Endothelial cell of umbilical vein (primary cell): ENCODE measurements around the gene ITGA3. TPM values are rescaled to one million over a fixed set of nuclear protein-coding genes. Genes with fewer than 3 reads are reported as not detected.

Source experiments
- BruUV-seq: library from RNA; stranded (reverse); fragments of 400-500 nt; replicated peaks from 2 replicates; lab custom pipeline; 2021; lab: Mats Ljungman, UMichigan
- CTCF ChIA-PET: fragments of 300-600, 350-600 bp; sonication (Branson Sonifier 250); formaldehyde crosslinking; loops from one replicate; lab custom pipeline; 2021; ENCODE audit warnings: antibody characterized with exemption, inconsistent platforms; lab: Charles Lee
- POLR2A ChIA-PET: fragments of 300-600, 350-600 bp; sonication (Branson Sonifier 250); formaldehyde crosslinking; loops from one replicate; lab custom pipeline; 2021; ENCODE audit warnings: antibody characterized with exemption, inconsistent platforms; lab: Charles Lee
- DNase-seq: peaks from one replicate; pipeline ENCODE4 v3.0.0-alpha.2; 2011; ENCODE audit warnings: low read depth, low spot score
- FAIRE-seq: peaks from 2 replicates; lab custom pipeline; 2011; peaks lifted over from hg19 to GRCh38; lab: Jason Lieb, UNC
- H2AFZ ChIP-seq: 2 replicates; pipeline ENCODE4 v1.6.0; 2012; ENCODE audit warnings: low read depth, low read length, control low read depth, inconsistent platforms
- H3K27ac ChIP-seq: 2 replicates; pipeline ENCODE4 v1.5.1; 2011; ENCODE audit warnings: low read depth, mild to moderate bottlenecking, control low read depth, low read length, moderate library complexity; ENCODE audit not compliant: insufficient read depth
- H3K27me3 ChIP-seq, 2 experiments: 2 replicates each; pipeline versions ENCODE4 v1.6.0 to v1.6.1; 2011; ENCODE audit warnings: low read length in 2 of 2, mixed read lengths in 1 of 2; ENCODE audit not compliant: control insufficient read depth in 2 of 2, insufficient read depth in 2 of 2
- H3K36me3 ChIP-seq, 2 experiments: 2 replicates in 1 of 2; 3 replicates in 1 of 2; pipeline ENCODE4 v1.5.1; 2011; ENCODE audit warnings: low read length in 2 of 2, mild to moderate bottlenecking in 1 of 2, moderate library complexity in 1 of 2; ENCODE audit not compliant: control insufficient read depth in 2 of 2, insufficient read depth in 2 of 2; ENCODE audit errors: extremely low read depth in 1 of 2
- H3K4me1 ChIP-seq: 3 replicates; pipeline ENCODE4 v1.5.1; 2011; ENCODE audit warnings: mild to moderate bottlenecking, low read length; ENCODE audit not compliant: control insufficient read depth, insufficient read depth; ENCODE audit errors: extremely low read depth
- H3K4me2 ChIP-seq: 2 replicates; pipeline ENCODE4 v1.6.1; 2011; ENCODE audit warnings: low read length, control low read depth, mixed read lengths; ENCODE audit not compliant: insufficient read depth
- H3K4me3 ChIP-seq, 3 experiments: fragments of 200-600 bp in 1 of 3; sonication (generic), shearing (Covaris generic) in 1 of 3; replicated peaks in 1 of 3; 2 replicates each; pipeline ENCODE4 v1.5.1; 2011 to 2016; ENCODE audit warnings: control low read depth in 3 of 3, low read length in 3 of 3, mild to moderate bottlenecking in 2 of 3, inconsistent platforms in 1 of 3, low read depth in 1 of 3, moderate library complexity in 1 of 3; ENCODE audit not compliant: insufficient read depth in 1 of 3
- H3K79me2 ChIP-seq: 2 replicates; pipeline ENCODE4 v1.6.0; 2012; ENCODE audit warnings: low read length, inconsistent platforms; ENCODE audit not compliant: control insufficient read depth, insufficient read depth
- H3K9ac ChIP-seq: replicated peaks from 2 replicates; pipeline ENCODE3; 2011; ENCODE audit warnings: low read length, control low read depth; ENCODE audit not compliant: insufficient read depth; ENCODE audit errors: extremely low read depth
- H3K9me1 ChIP-seq: replicated peaks from 3 replicates; pipeline ENCODE4 v1.6.0; 2011; ENCODE audit warnings: mild to moderate bottlenecking, low read length; ENCODE audit not compliant: control insufficient read depth, insufficient read depth; ENCODE audit errors: extremely low read depth
- H3K9me3 ChIP-seq: replicated peaks from 2 replicates; pipeline ENCODE4 v1.5.1; 2012; ENCODE audit warnings: low read length, inconsistent platforms; ENCODE audit not compliant: control insufficient read depth, insufficient read depth
- H4K20me1 ChIP-seq: replicated peaks from 2 replicates; pipeline ENCODE3; 2011; ENCODE audit warnings: mild to moderate bottlenecking, low read length; ENCODE audit not compliant: control insufficient read depth, insufficient read depth; ENCODE audit errors: extremely low read depth
- EZH2 ChIP-seq: IDR thresholded peaks from 2 replicates; pipeline ENCODE4 v1.6.1; 2012; ENCODE audit warnings: borderline replicate concordance, low read depth, mild to moderate bottlenecking, moderate library complexity, low read length, inconsistent platforms; ENCODE audit not compliant: severe bottlenecking
- FOS ChIP-seq: IDR thresholded peaks from 2 replicates; pipeline ENCODE4 v1.6.1; 2011; ENCODE audit warnings: mild to moderate bottlenecking, low read length, moderate library complexity, borderline replicate concordance; ENCODE audit not compliant: insufficient read depth
- GATA2 ChIP-seq: IDR thresholded peaks from 2 replicates; pipeline ENCODE4 v1.7.0; 2011; ENCODE audit warnings: low read depth, mild to moderate bottlenecking, moderate library complexity, mixed read lengths, low read length; ENCODE audit not compliant: insufficient read length, insufficient read depth
- JUN ChIP-seq: IDR thresholded peaks from 2 replicates; pipeline ENCODE4 v1.6.1; 2011; ENCODE audit warnings: borderline replicate concordance, low read depth; ENCODE audit not compliant: insufficient read length, insufficient read depth
- MAX ChIP-seq: IDR thresholded peaks from 2 replicates; pipeline ENCODE4 v1.6.1; 2011; ENCODE audit not compliant: insufficient read depth, insufficient read length
- MYC ChIP-seq: IDR thresholded peaks from one replicate; pipeline ENCODE4 v1.6.1; 2011; ENCODE audit warnings: mild to moderate bottlenecking, low read depth, low read length
- POLR2A ChIP-seq: IDR thresholded peaks from 2 replicates; pipeline ENCODE4 v1.6.1; 2012; ENCODE audit warnings: low read depth, mild to moderate bottlenecking, control low read depth, low read length
- POLR2AphosphoS5 ChIP-seq: IDR thresholded peaks from 2 replicates; pipeline ENCODE4 v1.6.1; 2012; ENCODE audit warnings: low read depth, mild to moderate bottlenecking, control low read depth, low read length, moderate library complexity; ENCODE audit not compliant: insufficient read depth
- dilution Hi-C: fragments of 300-500 bp; cut with MboI; formaldehyde crosslinking; loops from one replicate; pipeline ENCODE4 v1.15.0; 2019; ENCODE audit warnings: low sequenced_read_pairs; ENCODE audit not compliant: extremely low pct_ligation_motif_present
- intact Hi-C: fragments of 100-400 bp; cut with micrococcal nuclease; formaldehyde crosslinking; loops from one replicate; pipeline ENCODE4 v1.10.0; 2022
- polyA plus RNA-seq, 4 experiments: library from polyadenylated mRNA; depleted of rRNA in 3 of 4; stranded (reverse) in 3 of 4; unstranded in 1 of 4; fragments of >200 nt; gene quantifications; 2 replicates each; pipeline versions ENCODE4 v1.2.1 to v1.2.3, GENCODE V29; 2011 to 2012; ENCODE audit warnings: missing spikeins in 1 of 4
- total RNA-seq: library from RNA; stranded (reverse); gene quantifications from 2 replicates; pipeline ENCODE4 v1.2.3, GENCODE V29; 2021
- TF ChIP-seq, protein P1 (sequence below), 2 donors: IDR thresholded peaks; 1 replicate in 1 of 2; 2 replicates in 1 of 2; pipeline ENCODE4 v1.5.1; 2011; ENCODE audit warnings: low read length in 2 of 2, mild to moderate bottlenecking in 2 of 2, moderate library complexity in 2 of 2, control low read depth in 1 of 2, inconsistent platforms in 1 of 2, low read depth in 1 of 2; ENCODE audit not compliant: insufficient read depth in 1 of 2; ENCODE audit errors: extremely low read depth in 1 of 2

The ITGA3 gene
- total and polyA plus RNA-seq, 2 donors (not counting 3 experiments of a cell fraction or from before 2014, with no cell fraction given): 92.7 to 112 TPM

DNA sequence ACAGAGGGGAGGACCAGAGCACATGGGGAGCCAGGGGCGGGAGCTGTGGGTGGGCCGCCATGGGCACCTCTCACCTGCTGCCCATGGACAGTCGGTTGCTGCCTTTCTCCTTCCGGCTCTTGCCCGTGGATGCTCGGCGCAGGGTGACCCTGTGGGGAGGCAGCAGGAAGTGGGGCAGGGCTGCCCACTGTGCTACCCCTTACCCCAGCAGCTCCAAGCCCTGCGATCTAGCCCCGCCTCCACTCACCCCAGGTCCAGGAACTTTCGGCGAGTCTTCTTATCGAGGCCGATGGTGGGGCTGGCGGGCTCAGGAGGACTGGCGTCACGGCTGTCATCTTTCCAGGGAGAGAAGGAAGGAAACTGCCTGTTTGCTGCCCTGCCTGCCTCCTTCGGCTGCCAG, 59.8 kb downstream of the ITGA3 start:
- TF ChIP-seq EZH2: no peak
- TF ChIP-seq, protein P1, sequence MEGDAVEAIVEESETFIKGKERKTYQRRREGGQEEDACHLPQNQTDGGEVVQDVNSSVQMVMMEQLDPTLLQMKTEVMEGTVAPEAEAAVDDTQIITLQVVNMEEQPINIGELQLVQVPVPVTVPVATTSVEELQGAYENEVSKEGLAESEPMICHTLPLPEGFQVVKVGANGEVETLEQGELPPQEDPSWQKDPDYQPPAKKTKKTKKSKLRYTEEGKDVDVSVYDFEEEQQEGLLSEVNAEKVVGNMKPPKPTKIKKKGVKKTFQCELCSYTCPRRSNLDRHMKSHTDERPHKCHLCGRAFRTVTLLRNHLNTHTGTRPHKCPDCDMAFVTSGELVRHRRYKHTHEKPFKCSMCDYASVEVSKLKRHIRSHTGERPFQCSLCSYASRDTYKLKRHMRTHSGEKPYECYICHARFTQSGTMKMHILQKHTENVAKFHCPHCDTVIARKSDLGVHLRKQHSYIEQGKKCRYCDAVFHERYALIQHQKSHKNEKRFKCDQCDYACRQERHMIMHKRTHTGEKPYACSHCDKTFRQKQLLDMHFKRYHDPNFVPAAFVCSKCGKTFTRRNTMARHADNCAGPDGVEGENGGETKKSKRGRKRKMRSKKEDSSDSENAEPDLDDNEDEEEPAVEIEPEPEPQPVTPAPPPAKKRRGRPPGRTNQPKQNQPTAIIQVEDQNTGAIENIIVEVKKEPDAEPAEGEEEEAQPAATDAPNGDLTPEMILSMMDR (IDR thresholded peaks at IDR 0.05; ENCODE audit: extremely low read depth in 1 of 2, insufficient read depth in 1 of 2, low read depth in 1 of 2, low read length in 2 of 2): no peak
- TF ChIP-seq MAX: no peak
- no peak for TF ChIP-seq POLR2AphosphoS5
- no peak for TF ChIP-seq GATA2
- TF ChIP-seq FOS: no peak
- no peak for TF ChIP-seq MYC
- no peak for TF ChIP-seq JUN
- TF ChIP-seq POLR2A: no peak
- CTCF ChIA-PET: interaction anchor here (1.1 to 4.6 kb wide), 13 partner anchors 8 to 84 kb away, joined by 5 to 57 read pairs (median 12); partner anchors contain the start of gene PDK2
- POLR2A ChIA-PET: no interaction called here
- FAIRE-seq: no peak
- Histone ChIP-seq H3K4me3 (no peak overlapping the region), H3K27ac (no peak overlapping the region), H3K79me2 (no peaks in the 10 kb centered on the region), H3K36me3 (peaks cover 0 to 4% of the 10 kb centered on the region in 2 experiments), H2AFZ (no peak overlapping the region), H3K4me2 (no peak overlapping the region), H3K9me3 (no peaks in the 10 kb centered on the region), H3K9ac (no peak overlapping the region), H3K27me3 (no peaks in the 10 kb centered on the region), H3K9me1 (no peaks in the 10 kb centered on the region), H4K20me1 (no peaks in the 10 kb centered on the region), H3K4me1 (no peaks in the 10 kb centered on the region)
- no peak for DNase-seq
- dilution Hi-C loops (no loop called here), intact Hi-C loops (loop anchor here (1.0 to 10.0 kb wide), 3 partner anchors 46 to 149 kb away; no protein-coding TSS in a partner anchor)
- BruUV-seq: no TSS peak
